AG09309 (cell line): ENCODE data around the gene GFPT1.

ENCODE experiments used
- DNase-seq: peaks from one replicate; pipeline ENCODE4 v3.0.0-alpha.2; 2010; ENCODE audit warnings: low read depth
- H3K4me3 ChIP-seq: 2 replicates; pipeline ENCODE4 v1.5.1; 2011; ENCODE audit warnings: mild to moderate bottlenecking, low read depth, low read length, moderate library complexity; ENCODE audit not compliant: control insufficient read depth
- CTCF ChIP-seq: IDR thresholded peaks from 2 replicates; pipeline ENCODE4 v1.5.1; 2011; ENCODE audit warnings: mild to moderate bottlenecking, low read depth, low read length, inconsistent platforms; ENCODE audit not compliant: insufficient read depth, control insufficient read depth; ENCODE audit errors: missing control alignments

GFPT1 gene

GRCh38 chr2:69395866-69396265 is 8.8 kb upstream of the GFPT1 start:
- H3K4me3 ChIP-seq: no peak overlapping the region
- no peak for TF ChIP-seq CTCF
- DNase-seq: no peak

DNA sequence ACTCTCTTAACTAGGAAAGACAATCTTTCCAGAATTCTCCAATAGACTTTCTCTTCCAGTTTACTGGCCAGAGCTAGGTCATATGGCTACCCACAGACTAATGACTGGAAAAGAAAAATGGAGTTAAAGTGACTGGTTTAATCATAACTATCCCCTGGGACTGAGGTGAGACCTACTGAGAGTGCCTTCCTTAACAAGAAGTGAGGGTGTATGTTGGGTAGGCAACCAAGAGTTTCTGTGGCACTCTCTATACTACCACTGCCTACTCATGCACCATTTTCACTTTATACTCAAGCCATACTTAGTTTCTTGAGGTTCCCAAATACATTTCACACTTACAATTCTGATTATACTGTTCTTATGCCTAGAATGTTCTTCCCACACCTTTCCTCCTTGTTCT is 6.9 kb upstream of the GFPT1 start:
- H3K4me3 ChIP-seq: no peak overlapping the region
- TF ChIP-seq CTCF: no peak
- DNase-seq: no peak

DNA sequence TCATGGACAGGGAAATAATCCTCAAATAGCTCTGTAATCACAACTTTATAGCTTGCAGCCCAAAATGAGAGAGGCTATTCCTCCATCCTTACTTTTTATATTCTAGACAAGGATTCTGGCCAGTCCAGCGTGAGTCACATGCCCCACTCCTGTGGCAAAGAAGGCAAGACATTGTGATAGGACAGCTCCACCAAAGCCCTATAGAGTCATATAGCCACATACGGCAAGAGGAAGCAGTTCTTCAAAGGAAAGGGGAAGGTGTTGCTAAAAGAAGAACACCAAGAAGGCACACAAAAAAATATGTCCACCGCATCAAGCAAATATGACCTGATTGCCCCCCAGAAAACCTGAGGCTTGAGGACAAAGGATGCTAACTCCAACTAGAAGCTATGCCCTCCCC is 3.4 kb upstream of the GFPT1 start:
- TF ChIP-seq CTCF: no peak
- DNase-seq: no peak
- H3K4me3 ChIP-seq: no peak overlapping the region

DNA sequence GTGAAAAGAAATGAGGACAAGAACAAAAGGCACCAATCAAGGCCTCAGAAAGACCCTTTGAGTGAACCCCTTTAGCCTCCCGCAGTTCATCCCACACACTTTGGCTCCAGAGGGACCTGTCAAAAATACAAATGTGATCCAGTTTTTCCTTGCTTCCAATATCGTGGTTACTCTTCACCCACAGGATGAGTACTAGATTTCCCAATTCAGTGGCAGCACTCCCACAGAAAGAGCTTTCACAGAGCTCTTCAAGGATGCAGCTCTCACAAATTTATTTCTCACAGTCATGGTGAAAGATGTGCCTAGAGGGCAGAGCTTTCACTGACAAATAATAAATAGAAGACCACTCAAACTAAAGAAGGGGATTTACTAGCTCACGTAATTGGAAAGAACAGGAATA is 3.0 kb upstream of the GFPT1 start:
- TF ChIP-seq CTCF: no peak
- DNase-seq: no peak
- no peak overlapping the region for H3K4me3 ChIP-seq

DNA sequence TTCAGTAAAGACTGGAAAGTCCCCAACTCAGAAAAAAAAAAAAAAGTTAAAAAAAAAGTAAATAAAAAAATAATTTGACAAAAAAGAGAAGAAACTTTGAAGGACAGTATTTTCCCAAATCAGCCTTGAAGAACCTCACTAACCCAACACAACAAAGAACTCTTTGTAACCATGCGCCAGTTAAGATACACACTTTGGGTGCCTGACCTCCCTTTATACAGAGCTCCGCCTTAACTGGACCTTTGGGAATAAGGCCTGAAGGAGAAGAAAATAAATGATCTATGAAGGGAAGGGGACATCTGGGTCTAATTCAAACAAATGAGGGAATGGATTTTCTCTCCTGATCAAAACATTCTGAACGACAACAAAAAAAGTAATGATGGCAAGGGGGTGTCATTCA is 2.2 kb upstream of the GFPT1 start:
- no peak for DNase-seq

DNA sequence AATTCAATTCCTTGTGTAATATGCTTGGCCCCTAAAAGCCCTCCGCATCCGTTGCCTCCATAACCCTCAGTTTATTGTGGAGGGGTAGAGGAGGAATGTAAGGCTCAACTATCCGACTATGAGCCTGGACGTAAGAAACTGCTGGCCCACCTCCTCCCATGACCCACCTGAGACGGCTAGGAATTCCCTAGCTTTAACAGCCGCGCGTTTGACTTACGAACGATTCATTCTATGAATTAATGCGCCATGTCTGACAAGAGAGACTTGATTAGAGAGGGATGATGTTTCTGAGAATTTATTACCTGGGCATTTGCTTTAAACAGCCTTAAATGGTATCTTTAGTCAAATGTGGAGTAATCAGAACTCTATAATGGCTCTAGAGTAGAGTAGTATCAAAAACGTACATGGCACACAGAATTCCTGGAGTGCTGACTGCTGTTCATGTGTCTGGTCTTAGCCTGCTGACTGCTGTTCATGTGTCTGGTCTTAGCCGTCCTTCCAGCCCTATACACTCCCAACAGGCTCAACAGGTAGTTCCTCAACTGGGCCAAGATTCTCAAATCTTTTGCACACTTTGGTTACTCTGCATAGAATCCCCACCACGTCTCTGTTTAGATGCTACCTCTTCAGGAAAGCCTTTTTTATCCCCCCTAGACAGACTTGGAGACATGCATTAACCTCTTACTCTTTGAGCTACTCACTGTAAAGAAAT is 899 bp upstream of the GFPT1 start:
- TF ChIP-seq CTCF: no peak
- DNase-seq: no peak
- H3K4me3 ChIP-seq: peak overlapping the region; percentile 58

More for the DNA sequence above, 2.2 kb upstream of the GFPT1 start:
- no peak overlapping the region for H3K4me3 ChIP-seq
- no peak for TF ChIP-seq CTCF
